ENCODE results near the gene PRM2.

Gene PRM2

GRCh38 chr16:11262915-11263314 is 13.4 kb downstream of the PRM2 start:
- no peak for DNase-seq (ENCODE audit: low read depth in 2 of 2)

- no peak for DNase-seq (ENCODE audit: low read depth in 2 of 2)
These were observed 15.7 kb downstream of the PRM2 start for GRCh38 chr16:11260596-11260966.

- no peak for DNase-seq (ENCODE audit: low read depth in 2 of 2)
These were observed 16.4 kb downstream of the PRM2 start for GRCh38 chr16:11259655-11260595.

- DNase-seq (ENCODE audit: low read depth in 2 of 2) = no peak
These were observed 17.5 kb downstream of the PRM2 start for GRCh38 chr16:11258553-11259492.

GRCh38 chr16:11257131-11257938 is 18.9 kb downstream of the PRM2 start:
- no peak for DNase-seq (ENCODE audit: low read depth in 2 of 2)

GRCh38 chr16:11256661-11257130 is 19.6 kb downstream of the PRM2 start:
- DNase-seq (ENCODE audit: low read depth in 2 of 2) = peak in 1 of 2 donors; percentile 52

- DNase-seq (ENCODE audit: low read depth in 2 of 2) = peak; percentile 84 to 87
These were observed 20.3 kb downstream of the PRM2 start, which contains the start of gene SOCS1 for GRCh38 chr16:11255737-11256660. Gene SOCS1, minus strand, starts transcription at chr16:11256204. Its CDS starts 726 bp downstream, at chr16:11255478.

GRCh38 chr16:11254913-11255736 is 21.2 kb downstream of the PRM2 start:
- DNase-seq (ENCODE audit: low read depth in 2 of 2) = no peak

GRCh38 chr16:11253995-11254912 is 22.0 kb downstream of the PRM2 start:
- no peak for DNase-seq (ENCODE audit: low read depth in 2 of 2)

GRCh38 chr16:11253009-11253994 is 23.0 kb downstream of the PRM2 start:
- no peak for DNase-seq (ENCODE audit: low read depth in 2 of 2)

GRCh38 chr16:11252482-11252931 is 23.8 kb downstream of the PRM2 start:
- DNase-seq (ENCODE audit: low read depth in 2 of 2) = no peak

- peak; percentile 78 to 82 for DNase-seq (ENCODE audit: low read depth in 2 of 2)
These were observed 24.5 kb downstream of the PRM2 start for GRCh38 chr16:11251525-11252481.

GRCh38 chr16:11250786-11251524 is 25.3 kb downstream of the PRM2 start:
- DNase-seq (ENCODE audit: low read depth in 2 of 2) = no peak

GRCh38 chr16:11250091-11250785 is 26.0 kb downstream of the PRM2 start:
- DNase-seq (ENCODE audit: low read depth in 2 of 2) = no peak
